ENCODE data around the gene SIGLEC14.
"Not testable (repeated sequence)": the region's sequence is repeated elsewhere in the genome, so short reads cannot be mapped to it uniquely, and the experiment has no call there.

SIGLEC14 gene, protein sequence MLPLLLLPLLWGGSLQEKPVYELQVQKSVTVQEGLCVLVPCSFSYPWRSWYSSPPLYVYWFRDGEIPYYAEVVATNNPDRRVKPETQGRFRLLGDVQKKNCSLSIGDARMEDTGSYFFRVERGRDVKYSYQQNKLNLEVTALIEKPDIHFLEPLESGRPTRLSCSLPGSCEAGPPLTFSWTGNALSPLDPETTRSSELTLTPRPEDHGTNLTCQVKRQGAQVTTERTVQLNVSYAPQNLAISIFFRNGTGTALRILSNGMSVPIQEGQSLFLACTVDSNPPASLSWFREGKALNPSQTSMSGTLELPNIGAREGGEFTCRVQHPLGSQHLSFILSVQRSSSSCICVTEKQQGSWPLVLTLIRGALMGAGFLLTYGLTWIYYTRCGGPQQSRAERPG

DNA sequence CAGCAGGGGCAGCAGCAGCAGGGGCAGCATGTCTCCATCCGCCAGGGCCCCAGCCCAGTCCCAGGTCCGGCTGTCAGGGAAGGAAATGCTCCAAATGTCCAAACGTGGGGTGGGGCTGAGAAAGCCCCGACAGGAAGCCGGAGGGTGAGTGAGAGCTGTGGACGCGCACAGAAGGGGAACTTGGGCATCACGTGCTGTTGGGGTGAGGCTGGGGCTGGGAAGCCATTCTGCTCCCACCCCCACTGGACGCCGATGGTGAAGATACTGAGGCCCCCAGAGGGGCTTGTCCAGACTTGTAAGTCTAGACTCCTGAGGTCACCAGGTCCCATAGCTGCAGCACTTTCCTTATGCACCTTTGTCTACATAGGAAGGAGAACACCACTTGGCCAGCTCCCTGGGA lies at the start of gene SIGLEC14:
SIGLEC14 (minus strand) TSS at position 96 of the 400 bp plus-strand sequence; CDS start at position 30, 66 bp downstream.
- not testable (repeated sequence) for DNase-seq (ENCODE audit: low read depth in 2 of 2)

DNA sequence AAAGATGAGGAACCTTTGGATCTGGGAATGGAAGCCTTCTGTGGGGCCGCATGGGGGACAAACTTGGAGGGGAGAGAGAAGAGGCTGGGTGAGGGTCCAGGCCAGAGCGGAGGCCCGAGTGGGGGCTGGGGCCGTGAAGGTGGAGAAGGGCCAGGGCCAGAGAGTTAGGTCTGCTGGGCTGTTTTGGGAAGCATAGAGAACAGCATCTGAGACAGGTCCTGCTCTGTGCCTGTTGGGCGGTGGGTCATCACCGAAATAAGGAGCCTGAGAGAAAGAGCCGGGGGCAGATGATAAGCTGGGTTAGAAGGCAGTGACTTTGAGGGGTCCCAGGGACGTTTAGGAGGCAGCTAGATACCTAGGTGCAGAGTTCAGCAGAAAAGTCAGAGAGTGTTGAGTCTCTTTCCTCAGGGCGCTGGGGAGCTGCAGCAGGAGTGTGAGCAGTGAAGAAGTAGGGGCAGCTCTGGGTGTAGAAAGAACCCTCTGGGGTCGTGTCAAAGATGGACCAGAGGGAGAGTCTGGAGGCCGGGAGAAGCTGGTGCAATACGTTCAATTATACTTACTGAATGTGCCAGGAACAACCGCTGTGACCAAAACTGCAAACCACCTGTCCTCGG lies 49.2 kb upstream of the SIGLEC14 start:
- DNase-seq (ENCODE audit: low read depth in 2 of 2): no peak

DNA sequence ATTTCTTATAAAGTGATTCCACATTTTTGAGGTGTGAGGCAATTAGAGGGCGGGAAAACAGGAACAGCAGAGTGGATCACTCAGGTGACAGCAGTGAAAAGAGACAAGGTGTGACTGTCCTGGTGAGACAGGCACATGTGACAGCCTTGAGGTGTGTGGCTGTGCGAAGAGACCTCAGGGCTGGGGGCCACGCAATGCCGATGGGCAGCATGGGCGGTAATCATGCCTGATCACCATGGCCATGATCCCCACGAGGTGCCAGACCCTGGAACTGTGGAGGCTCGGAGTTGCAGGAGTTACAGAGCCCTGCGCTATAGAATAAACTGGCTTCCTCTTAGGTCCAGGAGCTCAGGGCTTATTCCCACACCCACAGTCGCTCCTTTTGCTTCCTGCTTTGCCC lies 48.5 kb upstream of the SIGLEC14 start:
- DNase-seq (ENCODE audit: low read depth in 2 of 2): no peak

DNA sequence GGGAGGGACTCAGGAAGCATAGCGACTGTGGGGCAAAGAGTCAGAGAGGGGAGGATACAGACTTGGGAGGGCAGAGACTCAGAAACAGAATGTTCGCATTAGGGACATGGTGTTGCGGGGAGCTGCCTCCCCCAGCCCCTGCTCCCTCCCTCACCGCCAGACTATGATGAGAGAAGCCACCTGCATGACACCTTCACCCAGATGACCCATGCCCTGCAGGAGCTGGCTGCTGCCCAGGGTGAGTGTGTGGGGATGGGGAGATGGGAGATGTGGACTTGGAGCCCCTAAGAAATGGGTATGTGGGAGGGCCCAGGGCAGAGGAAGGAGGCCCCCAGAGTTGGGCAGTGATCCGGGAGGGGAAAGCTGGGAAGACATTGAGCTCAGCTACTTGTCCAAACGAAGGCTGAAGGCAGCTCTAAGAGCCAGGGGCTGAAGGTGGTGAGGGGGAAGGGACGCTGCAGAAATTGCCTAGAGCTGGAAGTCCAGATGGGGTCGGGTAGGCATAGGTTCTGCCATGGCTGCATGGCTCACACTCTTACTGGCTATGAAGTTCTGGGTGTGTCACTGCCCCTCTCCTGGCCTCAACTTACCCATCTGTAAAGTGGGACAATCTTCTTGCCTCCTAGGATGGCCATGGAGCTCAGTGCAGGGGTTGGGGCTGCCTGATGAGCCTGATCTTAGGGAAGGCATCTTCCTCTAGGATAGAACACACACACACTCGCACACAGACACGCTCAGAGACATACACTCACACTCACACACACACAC lies 47.9 kb upstream of the SIGLEC14 start:
- no peak for DNase-seq (ENCODE audit: low read depth in 2 of 2)

DNA sequence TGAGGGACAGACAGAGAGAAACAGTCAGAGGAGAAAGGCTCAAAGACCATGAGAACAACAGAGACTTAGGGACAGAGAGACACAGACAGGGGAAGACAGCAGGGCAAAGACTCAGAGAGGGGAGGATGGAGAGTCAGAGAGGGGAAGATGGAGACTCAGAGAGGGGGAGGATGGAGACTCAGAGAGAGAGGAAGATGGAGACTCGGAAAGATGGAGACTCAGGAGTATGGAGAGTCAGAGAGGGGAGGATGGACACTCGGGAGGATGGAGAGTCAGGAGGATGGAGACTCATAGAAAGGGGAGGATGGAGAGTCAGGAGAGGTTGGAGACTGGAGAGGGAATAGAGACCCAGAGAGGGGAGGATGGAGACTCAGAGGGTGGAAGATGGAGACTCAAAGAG lies 47.2 kb upstream of the SIGLEC14 start:
- DNase-seq (ENCODE audit: low read depth in 2 of 2): no peak

DNA sequence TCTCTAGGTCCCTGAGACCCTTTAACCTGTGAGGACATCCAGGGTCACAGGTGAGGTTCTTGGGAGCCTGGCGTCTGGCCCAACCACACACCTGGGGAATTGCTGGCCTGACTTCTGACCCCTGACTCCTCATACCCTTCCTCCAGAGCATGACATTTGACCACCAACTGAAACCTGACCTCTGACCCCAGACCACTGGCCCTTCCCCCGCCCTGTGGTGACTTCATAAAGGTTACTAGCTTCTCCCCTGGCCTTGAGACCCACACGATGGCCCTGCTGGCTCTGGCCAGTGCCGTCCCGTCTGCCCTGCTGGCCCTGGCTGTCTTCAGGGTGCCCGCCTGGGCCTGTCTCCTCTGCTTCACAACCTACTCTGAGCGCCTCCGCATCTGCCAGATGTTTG lies 46.6 kb upstream of the SIGLEC14 start, which contains the start of gene SPACA6:
SPACA6 (plus strand) TSS at position 71 of the 400 bp plus-strand sequence; CDS start at position 268, 197 bp downstream.
- DNase-seq (ENCODE audit: low read depth in 2 of 2): no peak

DNA sequence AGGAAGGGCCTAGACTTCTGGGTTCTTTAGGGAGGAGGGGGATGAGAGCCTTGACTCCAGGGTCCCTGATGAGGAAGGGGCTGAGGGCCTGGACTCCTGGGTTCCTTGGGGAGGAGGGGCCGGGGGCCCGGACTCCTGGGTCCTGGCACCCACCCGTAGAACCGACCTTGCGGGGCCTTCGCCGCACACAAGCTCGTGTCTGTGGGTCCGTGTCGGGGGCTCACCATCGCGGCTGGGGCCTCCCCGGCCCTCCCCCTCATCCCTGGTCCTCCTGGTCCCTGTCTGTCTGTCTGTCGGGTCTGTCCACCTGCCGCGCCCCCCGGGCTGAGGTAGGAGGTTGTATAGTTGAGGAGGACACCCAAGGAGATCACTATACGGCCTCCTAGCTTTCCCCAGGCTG lies 45.8 kb upstream of the SIGLEC14 start:
- no peak for DNase-seq (ENCODE audit: low read depth in 2 of 2)

DNA sequence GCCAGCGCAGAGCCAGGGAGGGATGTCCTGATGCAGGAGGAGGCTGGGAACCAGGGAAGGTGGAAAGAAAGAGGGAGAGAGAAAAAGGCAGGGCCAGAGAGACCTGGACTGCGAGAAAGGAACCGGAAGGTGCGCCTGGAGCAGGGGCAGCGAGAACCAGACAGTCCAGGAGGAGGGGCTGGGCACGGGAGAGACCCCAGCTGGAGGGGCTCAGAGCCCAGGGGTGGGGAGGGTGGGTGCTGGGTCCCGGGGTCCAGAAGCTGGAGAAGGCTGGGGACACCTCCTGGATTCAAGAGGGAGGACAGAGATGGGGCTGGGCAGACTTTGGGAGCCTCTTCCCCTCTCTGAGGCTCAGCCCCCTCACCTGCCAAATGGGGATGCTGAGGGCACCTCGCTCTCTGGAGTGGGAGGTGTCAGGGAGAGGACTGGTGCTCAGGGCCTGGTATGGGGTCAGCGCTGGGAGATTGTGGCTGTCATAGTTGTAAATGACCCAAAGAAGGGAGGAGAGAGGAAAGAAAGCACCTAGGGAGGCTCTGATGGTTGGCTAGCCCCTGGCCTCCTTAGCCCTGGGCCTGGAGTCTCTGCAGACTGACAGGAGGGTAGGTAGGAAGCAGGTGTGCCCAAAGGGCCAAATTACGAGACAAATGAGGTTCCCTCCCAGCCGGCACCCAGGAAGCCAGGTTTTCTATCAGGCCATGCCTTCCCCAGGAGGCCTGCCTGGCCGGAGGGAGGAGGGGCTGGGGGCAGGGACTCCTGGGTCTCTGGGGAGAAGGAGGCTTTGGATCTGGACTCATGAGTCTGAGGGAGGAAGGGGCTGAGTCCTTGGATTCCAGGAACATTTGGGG lies 45.2 kb upstream of the SIGLEC14 start:
- DNase-seq (ENCODE audit: low read depth in 2 of 2): no peak

DNA sequence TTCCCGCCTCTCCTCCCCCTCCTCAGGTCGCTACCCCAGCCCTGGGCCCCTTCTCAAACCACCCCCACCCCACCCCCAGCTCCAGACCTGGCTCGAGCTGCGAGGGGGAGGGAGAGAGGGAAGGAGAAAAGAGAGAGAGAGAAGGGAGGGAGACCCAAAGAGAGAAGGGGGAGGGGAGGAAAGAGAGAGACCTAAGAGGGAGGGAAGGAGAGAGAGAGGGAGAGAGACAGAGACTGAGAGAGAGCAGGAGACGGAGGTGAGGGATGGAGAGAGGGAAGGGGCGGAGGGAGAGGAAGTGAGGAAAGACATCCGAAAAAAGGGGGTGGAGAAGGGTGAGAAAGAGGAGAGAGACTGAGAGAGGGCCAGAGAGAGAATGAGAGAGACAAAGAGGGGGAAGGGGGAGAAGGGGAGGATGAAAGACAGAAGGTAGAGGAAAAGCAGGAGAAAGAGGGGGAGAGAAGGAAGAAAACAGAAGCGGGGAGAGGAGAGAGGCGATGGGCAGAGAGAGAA lies 44.5 kb upstream of the SIGLEC14 start:
- DNase-seq (ENCODE audit: low read depth in 2 of 2): no peak

DNA sequence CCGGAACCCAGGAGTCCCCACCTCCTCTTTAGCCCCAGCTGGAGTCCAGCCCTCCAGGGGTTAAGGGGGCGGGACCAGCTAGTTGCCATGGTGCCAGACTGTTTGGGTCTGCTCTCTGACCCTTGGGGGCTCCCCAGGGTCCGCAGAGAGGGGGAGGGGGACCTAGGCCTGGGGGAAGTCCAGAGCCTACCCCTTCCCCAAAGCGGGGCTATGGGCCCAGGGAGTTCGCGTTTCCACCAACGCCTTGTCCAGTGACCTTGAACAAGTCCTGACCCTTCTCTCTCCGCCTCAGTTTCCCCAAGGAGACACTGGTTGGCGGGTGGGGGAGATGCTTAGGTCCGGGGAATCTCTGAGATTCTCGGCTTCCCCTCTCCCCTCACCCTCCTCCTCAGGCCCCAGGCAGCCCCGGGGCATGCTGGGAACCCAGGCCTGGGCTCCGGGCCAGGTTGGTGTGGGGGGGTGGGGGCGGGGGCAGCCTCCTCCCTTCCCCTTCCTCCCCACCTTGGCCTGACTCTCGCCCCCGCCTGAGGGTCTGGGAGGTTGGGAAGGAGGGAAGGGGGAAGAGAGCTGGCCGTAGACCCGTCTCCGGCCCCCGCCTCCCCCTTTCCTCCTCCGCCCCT lies 43.9 kb upstream of the SIGLEC14 start:
- DNase-seq (ENCODE audit: low read depth in 2 of 2): peak; percentile 75

DNA sequence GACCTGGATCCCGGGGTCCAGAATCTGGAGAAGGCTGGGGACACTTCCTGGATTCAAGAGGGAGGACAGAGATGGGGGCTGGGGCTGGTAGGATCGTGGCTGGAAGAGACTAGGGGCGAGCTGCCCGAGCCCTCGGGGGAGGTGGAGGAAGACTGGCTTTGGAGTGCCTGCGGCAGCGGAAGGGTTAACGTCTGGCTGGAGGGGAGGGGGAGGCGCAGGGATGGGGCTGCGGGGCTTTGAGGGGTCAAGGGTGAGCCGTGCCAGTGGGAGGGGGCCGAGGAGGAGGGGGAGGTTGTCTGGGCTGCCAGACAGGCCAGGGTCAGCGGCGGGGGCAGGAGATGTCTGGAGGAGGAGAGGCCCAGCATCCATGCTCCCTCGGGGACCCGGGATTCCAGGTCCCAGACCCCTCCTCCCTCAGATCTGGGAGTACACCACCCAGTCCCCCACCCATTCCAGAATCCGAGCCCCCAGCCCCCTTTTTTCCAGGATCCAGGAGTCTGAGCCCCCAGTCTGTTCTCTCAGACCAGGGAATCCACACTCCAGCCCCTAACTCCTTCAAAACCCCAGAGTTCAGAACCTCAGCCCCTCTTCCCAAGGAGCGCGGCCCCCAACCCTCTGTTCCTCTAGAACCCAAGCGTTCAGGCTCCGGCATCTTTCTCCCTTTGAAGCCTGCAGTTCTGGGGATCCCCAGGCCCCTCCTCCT lies 43.3 kb upstream of the SIGLEC14 start:
- DNase-seq (ENCODE audit: low read depth in 2 of 2): no peak

DNA sequence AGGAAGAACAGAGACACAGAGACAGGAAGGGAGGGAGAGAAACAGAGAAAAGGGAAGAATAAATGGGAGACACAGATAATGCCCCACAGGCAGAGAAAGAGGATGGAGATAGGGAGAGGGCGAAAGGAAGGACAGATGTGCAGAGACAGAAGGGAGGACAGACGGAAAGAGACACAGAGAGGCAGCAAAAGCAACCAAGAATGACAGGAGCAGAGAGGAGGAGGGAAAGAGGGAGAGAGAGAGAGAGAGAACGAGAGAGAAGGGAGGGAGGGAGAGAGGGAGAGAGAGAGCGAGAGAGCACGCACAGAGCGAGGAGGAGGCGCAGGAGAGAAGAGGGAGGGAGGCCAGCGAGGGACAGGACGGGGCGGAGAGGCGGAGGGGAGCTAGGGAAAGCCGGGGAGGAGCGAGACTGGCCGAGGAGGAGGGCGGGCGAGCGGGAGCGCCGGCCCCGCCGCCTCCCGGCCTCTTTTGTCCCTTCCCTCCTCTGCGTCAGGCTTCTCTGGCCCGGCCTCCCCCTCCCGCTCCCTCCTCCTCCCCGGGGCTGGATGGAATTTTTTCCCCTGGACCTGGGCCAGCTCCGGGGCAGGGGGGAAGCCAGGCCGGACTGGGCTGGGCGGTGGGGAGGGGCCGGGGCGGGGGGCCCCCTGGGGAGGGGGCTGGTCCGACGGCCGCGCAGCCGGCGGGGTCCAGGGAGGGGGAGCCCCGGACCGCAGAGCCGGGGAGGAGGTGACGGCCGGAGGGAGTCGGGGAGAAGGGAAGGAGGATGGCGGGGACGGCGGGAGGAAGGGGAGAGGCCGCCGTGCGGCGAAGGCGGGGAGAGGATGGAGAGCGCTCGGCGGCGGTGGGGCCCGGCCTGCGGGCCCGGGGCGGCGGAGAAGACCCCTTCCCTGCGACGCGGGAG lies 42.3 kb upstream of the SIGLEC14 start:
- peak; percentile 92 to 93 for DNase-seq (ENCODE audit: low read depth in 2 of 2)

DNA sequence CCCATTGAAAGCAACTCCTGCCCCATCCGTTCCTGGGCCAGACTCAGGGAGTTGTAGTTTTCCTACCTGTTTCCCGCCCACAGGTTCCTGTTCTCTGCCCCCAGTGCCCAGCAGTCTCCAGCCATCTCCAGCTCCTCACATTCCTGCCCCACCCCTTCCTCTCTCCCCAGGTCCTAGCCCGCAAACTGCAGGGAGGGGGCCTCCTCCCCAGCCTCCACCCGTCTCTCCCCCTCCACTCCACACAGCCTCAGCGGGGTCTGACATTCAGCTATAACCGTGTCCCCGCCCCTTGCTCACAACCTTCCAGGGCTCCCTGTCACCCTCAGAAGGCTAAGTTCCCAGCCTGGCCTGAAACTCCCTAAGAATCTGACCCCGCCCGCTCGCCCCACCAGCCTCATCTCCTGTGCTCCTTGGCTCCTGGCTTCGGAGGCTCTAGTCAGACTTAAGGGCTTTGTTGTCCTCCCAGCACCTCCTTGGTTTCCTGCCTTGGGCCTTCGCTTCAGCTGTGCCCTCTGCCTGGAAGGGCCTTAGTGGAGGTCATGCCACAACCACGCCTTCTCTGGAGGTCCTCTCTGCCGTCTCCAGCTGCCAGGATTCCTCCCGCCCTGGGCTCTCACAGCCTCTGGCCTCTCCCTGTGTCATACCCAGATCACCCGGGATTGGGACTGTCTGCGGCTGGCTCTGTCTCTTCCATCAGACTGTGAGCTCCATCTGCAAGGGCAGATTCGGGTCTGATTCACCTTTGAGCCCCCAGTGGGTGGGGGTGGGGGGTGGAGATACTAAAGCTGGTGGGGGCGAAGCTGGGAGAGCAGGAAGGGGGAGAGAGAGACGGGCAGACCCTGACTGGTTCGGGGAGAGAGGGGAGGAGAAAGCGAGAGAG lies 41.4 kb upstream of the SIGLEC14 start:
- no peak for DNase-seq (ENCODE audit: low read depth in 2 of 2)

DNA sequence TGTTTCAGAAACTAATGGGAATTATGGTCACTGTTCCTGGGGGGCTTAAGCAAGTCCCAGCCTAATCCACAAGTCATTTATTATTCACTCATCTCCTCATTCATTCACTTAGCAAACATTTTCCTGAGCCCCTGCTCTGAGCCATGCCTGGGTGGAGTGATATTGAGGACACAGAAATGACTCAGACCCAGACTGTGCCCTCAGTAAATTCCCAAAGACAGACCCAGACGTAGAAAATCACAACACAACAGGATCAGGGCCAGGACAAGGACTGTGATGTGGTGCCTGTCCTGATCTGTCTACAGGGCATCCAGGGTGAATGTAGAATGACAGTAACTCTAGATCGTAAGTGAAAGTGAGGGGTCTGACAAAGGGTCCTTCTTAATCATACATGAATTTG lies 39.5 kb upstream of the SIGLEC14 start:
- DNase-seq (ENCODE audit: low read depth in 2 of 2): no peak

DNA sequence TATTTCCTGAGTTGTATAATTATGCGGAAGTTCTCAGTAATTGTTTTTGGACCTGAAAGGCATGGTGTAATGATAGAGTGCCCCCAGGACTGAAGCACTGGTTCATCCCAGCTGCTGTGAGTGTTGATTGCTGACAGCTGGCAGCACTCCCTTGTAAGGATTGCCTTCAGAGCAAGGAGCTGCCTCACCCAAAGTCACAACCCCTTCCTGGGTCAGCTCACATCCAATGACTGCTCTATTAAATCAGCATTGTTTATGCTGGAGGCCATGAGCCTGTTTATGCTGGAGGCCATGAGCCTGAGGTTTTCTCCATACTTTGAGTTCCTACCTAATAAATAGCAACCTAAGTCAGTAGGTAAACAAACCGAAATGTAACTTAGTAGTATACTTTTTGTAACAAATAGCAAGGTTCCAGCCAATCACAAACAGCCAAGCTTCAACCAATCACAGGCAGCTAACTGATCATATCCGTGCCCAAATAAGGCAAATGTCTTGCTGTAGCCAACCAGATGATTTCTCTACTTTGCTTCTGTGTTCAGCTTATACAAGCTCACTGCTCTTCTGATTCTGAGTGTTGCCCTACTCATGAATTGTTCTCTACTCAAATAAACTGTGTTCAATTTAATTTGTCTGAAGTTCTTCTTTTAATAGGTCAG lies 34.8 kb upstream of the SIGLEC14 start:
- no peak for DNase-seq (ENCODE audit: low read depth in 2 of 2)

DNA sequence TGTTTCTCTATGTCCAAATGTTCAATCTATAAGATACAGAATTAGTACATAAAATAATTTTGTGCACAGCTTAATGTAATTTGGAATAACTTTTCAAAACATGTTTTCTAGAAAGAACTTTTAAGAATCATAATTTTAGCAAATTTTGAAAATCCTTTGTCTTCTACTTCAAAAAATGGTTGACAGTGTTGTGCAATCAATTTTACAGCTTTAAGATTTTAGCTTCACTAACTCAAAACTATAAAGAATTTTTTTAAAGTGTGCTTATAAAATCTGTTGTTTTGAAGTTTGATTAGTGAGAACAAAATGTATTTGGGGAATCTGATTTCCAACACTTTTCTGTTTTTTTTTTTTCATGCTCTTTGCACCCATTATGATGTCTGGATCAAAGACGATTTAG lies 33.8 kb upstream of the SIGLEC14 start:
- no peak for DNase-seq (ENCODE audit: low read depth in 2 of 2)

DNA sequence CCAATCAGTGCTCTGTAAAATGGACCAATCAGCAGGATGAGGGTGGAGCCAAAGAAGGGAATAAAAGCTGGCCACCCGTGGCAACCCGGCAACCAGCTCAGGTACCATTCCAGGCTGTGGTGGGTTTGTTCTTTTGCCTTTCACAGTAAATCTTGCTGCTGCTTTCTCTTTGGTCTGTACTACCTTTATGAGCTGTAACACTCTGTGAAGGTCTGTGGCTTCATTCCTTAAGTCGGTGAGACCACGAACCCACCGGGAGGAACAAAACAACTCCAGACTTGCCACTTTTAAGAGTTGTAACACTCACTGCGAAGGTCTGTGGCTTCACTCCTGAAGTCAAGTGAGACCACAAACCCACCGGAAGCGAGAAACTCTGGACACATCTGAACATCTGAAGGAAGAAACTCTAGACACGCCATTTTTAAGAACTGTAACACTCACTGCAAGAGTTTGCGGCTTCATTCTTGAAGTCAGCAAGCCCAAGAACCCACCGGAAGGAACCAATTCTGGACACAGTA lies 30.0 kb upstream of the SIGLEC14 start:
- no peak for DNase-seq (ENCODE audit: low read depth in 2 of 2)

Measured in fibroblast of skin of left quadriceps (primary cell).